ENCODE data around the gene SLC39A8. TPM values are rescaled to one million over a fixed set of nuclear protein-coding genes. Genes with fewer than 3 reads are reported as not detected.

The SLC39A8 gene
- total and polyA plus RNA-seq, 7 donors, result 3.2 to 44.5 (median 7.7) TPM

DNA sequence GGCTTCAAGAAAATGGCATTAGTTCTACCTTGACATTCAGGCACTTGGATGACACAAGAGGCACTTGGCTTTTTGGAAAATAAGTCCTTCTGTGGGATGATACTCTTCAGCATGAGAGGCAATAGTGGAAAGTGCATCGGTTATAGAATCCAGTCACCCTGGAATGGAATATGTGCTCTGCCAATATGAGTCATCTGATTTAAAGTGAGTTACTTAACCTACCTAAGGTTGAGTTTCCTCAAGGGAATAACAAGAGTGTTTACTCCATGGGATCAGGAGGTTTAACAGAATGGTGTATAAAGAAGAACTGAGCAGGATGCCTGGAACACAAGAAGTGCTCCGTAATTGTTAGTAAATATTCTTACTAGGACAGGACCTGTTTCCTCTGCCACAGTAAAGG, 10.7 kb downstream of the SLC39A8 start:
- Histone ChIP-seq H3K4me3 (no peak overlapping the region), H3K36me3 (no peaks in the 10 kb centered on the region), H3K4me1 (no peaks in the 10 kb centered on the region), H3K9me3 (no peaks in the 10 kb centered on the region), H3K27ac (no peak overlapping the region), H3K27me3 (no peaks in the 10 kb centered on the region)
- DNase-seq, result no peak
- 87 to 93% methylated on average over 2 of the region's 2 CpGs for WGBS, 2 donors
- intact Hi-C loops (cut with DNase I), result no loop called here
- TF ChIP-seq EP300 (IDR thresholded peaks at IDR 0.05), result no peak
- TF ChIP-seq POLR2AphosphoS5 (IDR thresholded peaks at IDR 0.05), result no peak
- TF ChIP-seq POLR2A (IDR thresholded peaks at IDR 0.05), result no peak
- TF ChIP-seq CTCF (IDR thresholded peaks at IDR 0.05), result no peak

DNA sequence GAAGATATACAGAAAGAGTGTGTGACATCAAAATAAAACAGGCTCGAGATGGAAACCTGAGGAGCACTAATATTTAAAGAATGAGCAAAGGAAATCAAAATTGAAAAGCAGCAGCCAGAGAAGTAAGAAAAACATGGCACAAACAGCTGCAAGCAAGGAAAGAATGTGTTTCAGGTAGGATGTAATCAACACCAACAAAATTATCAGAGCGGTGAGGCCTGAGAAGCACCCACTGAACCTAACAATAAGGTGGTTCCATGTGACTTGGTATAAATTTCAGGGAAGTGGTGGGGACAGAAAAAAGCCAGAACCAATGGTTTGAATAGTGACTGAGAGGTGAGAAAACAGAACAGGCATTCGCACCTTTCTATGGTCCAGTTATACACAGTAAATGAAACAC, 11.5 kb downstream of the SLC39A8 start:
- Histone ChIP-seq H3K36me3 (no peaks in the 10 kb centered on the region), H3K27ac (no peak overlapping the region), H3K9me3 (no peaks in the 10 kb centered on the region), H3K4me1 (no peaks in the 10 kb centered on the region), H3K27me3 (no peaks in the 10 kb centered on the region), H3K4me3 (no peak overlapping the region)
- DNase-seq, result no peak
- no peak for TF ChIP-seq EP300 (IDR thresholded peaks at IDR 0.05)
- TF ChIP-seq POLR2AphosphoS5 (IDR thresholded peaks at IDR 0.05), result no peak
- TF ChIP-seq CTCF (IDR thresholded peaks at IDR 0.05), result no peak
- no peak for TF ChIP-seq POLR2A (IDR thresholded peaks at IDR 0.05)
- WGBS, 2 donors, result 91 to 95% methylated on average over 3 of the region's 3 CpGs
- intact Hi-C loops (cut with DNase I), result no loop called here

DNA sequence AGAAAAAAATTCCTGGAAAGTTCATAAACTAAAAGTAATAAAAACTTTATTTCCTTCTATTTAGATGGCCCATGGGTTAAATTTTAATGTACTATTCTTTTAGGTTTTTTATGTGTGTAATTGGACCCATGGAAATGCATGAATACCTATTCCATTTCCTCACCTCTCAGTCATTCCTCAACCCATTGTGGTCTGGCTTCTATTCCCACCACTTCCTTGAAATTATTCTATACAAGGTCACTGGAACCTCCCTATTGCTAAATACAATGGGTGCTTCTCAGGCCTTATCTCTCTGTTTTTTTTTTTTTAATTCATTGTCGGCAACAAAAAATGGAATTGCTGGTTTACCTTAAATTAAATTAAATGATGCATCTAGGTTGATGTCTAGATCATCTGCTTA, 17.2 kb downstream of the SLC39A8 start:
- Histone ChIP-seq H3K4me3 (no peak overlapping the region), H3K4me1 (no peaks in the 10 kb centered on the region), H3K36me3 (no peaks in the 10 kb centered on the region), H3K27me3 (no peaks in the 10 kb centered on the region), H3K27ac (no peak overlapping the region), H3K9me3 (no peaks in the 10 kb centered on the region)
- intact Hi-C loops (cut with DNase I), result no loop called here
- no peak for DNase-seq
- TF ChIP-seq EP300 (IDR thresholded peaks at IDR 0.05) (no peak), POLR2A (IDR thresholded peaks at IDR 0.05) (no peak)
- 29 to 71% methylated on average over 1 of the region's 1 CpG for WGBS, 2 donors

DNA sequence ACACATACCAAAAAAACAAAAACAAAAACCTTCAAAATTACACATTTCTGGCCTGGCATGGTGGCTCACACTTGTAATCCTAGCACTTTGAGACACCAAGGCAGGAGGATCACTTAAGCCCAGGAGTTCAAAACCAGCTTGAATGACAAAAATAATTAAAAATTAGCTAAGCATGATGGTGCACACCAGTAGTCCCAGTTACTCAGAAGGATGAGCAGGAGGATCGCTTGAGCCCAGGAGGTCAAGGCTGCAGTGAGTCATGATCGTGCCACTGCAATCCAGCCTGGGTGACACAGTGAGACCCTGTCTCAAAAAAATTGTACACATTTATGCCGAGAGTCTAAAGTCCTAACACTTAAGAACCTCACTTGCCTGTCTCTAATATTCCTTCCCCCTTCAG, 18.3 kb downstream of the SLC39A8 start:
- no peaks in the 10 kb centered on the region for H3K27me3 ChIP-seq
- no peak overlapping the region for H3K27ac ChIP-seq
- DNase-seq, result no peak
- H3K4me3 ChIP-seq, result no peak overlapping the region
- no peaks in the 10 kb centered on the region for H3K4me1 ChIP-seq
- no peak for TF ChIP-seq CTCF (IDR thresholded peaks at IDR 0.05)
- no peak for TF ChIP-seq POLR2AphosphoS5 (IDR thresholded peaks at IDR 0.05)
- no peaks in the 10 kb centered on the region for H3K9me3 ChIP-seq
- WGBS, 2 donors, result 93 to 97% methylated on average over 3 of the region's 3 CpGs
- intact Hi-C loops (cut with DNase I), result no loop called here
- H3K36me3 ChIP-seq, result no peaks in the 10 kb centered on the region

- 54 to 66% methylated on average over 3 of the region's 3 CpGs for WGBS, 2 donors
- no peaks in the 10 kb centered on the region for H3K4me1 ChIP-seq
Observed at GRCh38 chr4:102324730-102325129, 20.6 kb downstream of the SLC39A8 start.

More at GRCh38 chr4:102324730-102325129, 20.6 kb downstream of the SLC39A8 start:
- no peaks in the 10 kb centered on the region for H3K9me3 ChIP-seq
- TF ChIP-seq POLR2A (IDR thresholded peaks at IDR 0.05), result no peak
- TF ChIP-seq CTCF (IDR thresholded peaks at IDR 0.05), result no peak
- TF ChIP-seq POLR2AphosphoS5 (IDR thresholded peaks at IDR 0.05), result no peak
- TF ChIP-seq EP300 (IDR thresholded peaks at IDR 0.05), result no peak
- H3K4me3 ChIP-seq, result no peak overlapping the region
- no peak for DNase-seq
- intact Hi-C loops (cut with DNase I), result no loop called here
- no peaks in the 10 kb centered on the region for H3K36me3 ChIP-seq
- no peaks in the 10 kb centered on the region for H3K27me3 ChIP-seq
- no peak overlapping the region for H3K27ac ChIP-seq
